Measurements from ENCODE around the gene RUBCNL. TPM values are rescaled to one million over a fixed set of nuclear protein-coding genes. Genes with fewer than 3 reads are reported as not detected.
"Not testable (repeated sequence)": the region's sequence is repeated elsewhere in the genome, so short reads cannot be mapped to it uniquely, and the experiment has no call there.

RUBCNL gene
- 1 to 10 TPM in 1 of 2 donors, under 1 TPM in 1; 0.56 to 3.4 TPM for total RNA-seq

GRCh38 chr13:46387064-46387851 is at the start of gene RUBCNL:
TSS of gene RUBCNL (minus strand) at chr13:46387252. CDS start at chr13:46372475, 14,777 bp downstream.
- Mint-ChIP-seq H3K9me3 (no peaks in the 10 kb centered on the region), H3K36me3 (ENCODE audit: low read depth) (no peaks in the 10 kb centered on the region), H3K27me3 (peaks cover 32% of the 10 kb centered on the region), H3K27ac (no peak within 1 kb of the TSS), H3K4me3 (peak within 1 kb of the TSS; percentile 81), H3K4me1 (peaks cover 17% of the 10 kb centered on the region)
- ATAC-seq (replicated peaks): peak; percentile 88

- H3K27me3 Mint-ChIP-seq: peaks cover 10% of the 10 kb centered on the region
- ATAC-seq (replicated peaks); H3K4me1 Mint-ChIP-seq; H3K36me3 Mint-ChIP-seq (ENCODE audit: low read depth); H3K4me3 Mint-ChIP-seq; H3K27ac Mint-ChIP-seq; H3K9me3 Mint-ChIP-seq: not testable (repeated sequence)
These were observed 42.5 kb upstream of the RUBCNL start for GRCh38 chr13:46429558-46429957.

GRCh38 chr13:46405457-46405856 is 18.4 kb upstream of the RUBCNL start:
- Mint-ChIP-seq H3K9me3 (no peaks in the 10 kb centered on the region), H3K36me3 (ENCODE audit: low read depth) (no peaks in the 10 kb centered on the region), H3K27me3 (peaks cover 2% of the 10 kb centered on the region), H3K4me3 (no peak overlapping the region), H3K4me1 (peaks cover 4% of the 10 kb centered on the region), H3K27ac (no peak overlapping the region)
- no peak for ATAC-seq (replicated peaks)

GRCh38 chr13:46404733-46405100 is 17.7 kb upstream of the RUBCNL start:
- ATAC-seq (replicated peaks): no peak
- Mint-ChIP-seq H3K27ac (no peak overlapping the region), H3K36me3 (ENCODE audit: low read depth) (no peaks in the 10 kb centered on the region), H3K4me1 (peaks cover 4% of the 10 kb centered on the region), H3K4me3 (no peak overlapping the region), H3K9me3 (no peaks in the 10 kb centered on the region), H3K27me3 (no peaks in the 10 kb centered on the region)

GRCh38 chr13:46403851-46404732 is 17.0 kb upstream of the RUBCNL start:
- ATAC-seq (replicated peaks): no peak
- peaks cover 4% of the 10 kb centered on the region for H3K4me1 Mint-ChIP-seq
- H3K27ac Mint-ChIP-seq: no peak overlapping the region
- no peaks in the 10 kb centered on the region for H3K36me3 Mint-ChIP-seq (ENCODE audit: low read depth)
- H3K27me3 Mint-ChIP-seq: no peaks in the 10 kb centered on the region
- no peak overlapping the region for H3K4me3 Mint-ChIP-seq
- H3K9me3 Mint-ChIP-seq: no peaks in the 10 kb centered on the region

GRCh38 chr13:46402178-46402577 is 15.1 kb upstream of the RUBCNL start:
- no peak overlapping the region for H3K27ac Mint-ChIP-seq
- H3K4me1 Mint-ChIP-seq: peaks cover 4% of the 10 kb centered on the region

GRCh38 chr13:46401432-46401831 is 14.4 kb upstream of the RUBCNL start:
- peaks cover 4% of the 10 kb centered on the region for H3K4me1 Mint-ChIP-seq
- no peaks in the 10 kb centered on the region for H3K27me3 Mint-ChIP-seq

More at GRCh38 chr13:46402178-46402577, 15.1 kb upstream of the RUBCNL start:
- H3K4me3 Mint-ChIP-seq: no peak overlapping the region
- ATAC-seq (replicated peaks): no peak
- H3K36me3 Mint-ChIP-seq (ENCODE audit: low read depth): no peaks in the 10 kb centered on the region
- no peaks in the 10 kb centered on the region for H3K27me3 Mint-ChIP-seq
- no peaks in the 10 kb centered on the region for H3K9me3 Mint-ChIP-seq

GRCh38 chr13:46396341-46396740 is 9.3 kb upstream of the RUBCNL start:
- Mint-ChIP-seq H3K9me3 (no peaks in the 10 kb centered on the region), H3K4me3 (no peak overlapping the region), H3K27me3 (no peaks in the 10 kb centered on the region), H3K27ac (no peak overlapping the region), H3K36me3 (ENCODE audit: low read depth) (no peaks in the 10 kb centered on the region), H3K4me1 (no peaks in the 10 kb centered on the region)
- ATAC-seq (replicated peaks): no peak

More at GRCh38 chr13:46401432-46401831, 14.4 kb upstream of the RUBCNL start:
- H3K4me3 Mint-ChIP-seq: no peak overlapping the region
- H3K27ac Mint-ChIP-seq: no peak overlapping the region
- ATAC-seq (replicated peaks): no peak
- no peaks in the 10 kb centered on the region for H3K9me3 Mint-ChIP-seq
- no peaks in the 10 kb centered on the region for H3K36me3 Mint-ChIP-seq (ENCODE audit: low read depth)

- H3K27me3 Mint-ChIP-seq: no peaks in the 10 kb centered on the region
- no peaks in the 10 kb centered on the region for H3K36me3 Mint-ChIP-seq (ENCODE audit: low read depth)
- ATAC-seq (replicated peaks): peak; percentile 65
- peaks cover 12% of the 10 kb centered on the region for H3K4me1 Mint-ChIP-seq
- no peak overlapping the region for H3K27ac Mint-ChIP-seq
- H3K4me3 Mint-ChIP-seq: no peak overlapping the region
- no peaks in the 10 kb centered on the region for H3K9me3 Mint-ChIP-seq
These were observed 5.9 kb upstream of the RUBCNL start for GRCh38 chr13:46392967-46393366.

GRCh38 chr13:46389457-46390451 is 2.7 kb upstream of the RUBCNL start:
- Mint-ChIP-seq H3K27me3 (peaks cover 21% of the 10 kb centered on the region), H3K4me3 (no peak overlapping the region), H3K36me3 (ENCODE audit: low read depth) (no peaks in the 10 kb centered on the region), H3K9me3 (no peaks in the 10 kb centered on the region), H3K27ac (peak overlapping the region; percentile 26), H3K4me1 (peaks cover 17% of the 10 kb centered on the region)
- ATAC-seq (replicated peaks): peak; percentile 27

- ATAC-seq (replicated peaks): no peak
- no peak overlapping the region for H3K27ac Mint-ChIP-seq
These were observed 1.8 kb upstream of the RUBCNL start for GRCh38 chr13:46388846-46389245.

GRCh38 chr13:46388308-46388707 is 1.3 kb upstream of the RUBCNL start:
- no peak overlapping the region for H3K4me3 Mint-ChIP-seq
- H3K27ac Mint-ChIP-seq: no peak overlapping the region
- H3K36me3 Mint-ChIP-seq (ENCODE audit: low read depth): no peaks in the 10 kb centered on the region
- no peak for ATAC-seq (replicated peaks)
- H3K4me1 Mint-ChIP-seq: peaks cover 17% of the 10 kb centered on the region
- H3K27me3 Mint-ChIP-seq: peaks cover 29% of the 10 kb centered on the region
- no peaks in the 10 kb centered on the region for H3K9me3 Mint-ChIP-seq

More at GRCh38 chr13:46388846-46389245, 1.8 kb upstream of the RUBCNL start:
- Mint-ChIP-seq H3K4me1 (peaks cover 17% of the 10 kb centered on the region), H3K36me3 (ENCODE audit: low read depth) (no peaks in the 10 kb centered on the region), H3K9me3 (no peaks in the 10 kb centered on the region), H3K4me3 (no peak overlapping the region), H3K27me3 (peaks cover 25% of the 10 kb centered on the region)

GRCh38 chr13:46386392-46387063 is 524 bp downstream of the RUBCNL start:
- peak overlapping the region; percentile 81 for H3K4me3 Mint-ChIP-seq
- no peak for ATAC-seq (replicated peaks)
- no peak overlapping the region for H3K27ac Mint-ChIP-seq
- H3K36me3 Mint-ChIP-seq (ENCODE audit: low read depth): no peaks in the 10 kb centered on the region
- no peaks in the 10 kb centered on the region for H3K9me3 Mint-ChIP-seq
- peaks cover 17% of the 10 kb centered on the region for H3K4me1 Mint-ChIP-seq
- peaks cover 32% of the 10 kb centered on the region for H3K27me3 Mint-ChIP-seq

Data from activated T-helper 17 cell treated with anti-CD3 and anti-CD28 coated beads, Interleukin-2, amount 50 U/mL, for 72 hours (primary cell).